ENCODE data around the gene ACTR8.

GRCh38 chr3:53829605-53830004 is 52.3 kb downstream of the ACTR8 start:
- TF ChIP-seq CTCF (IDR thresholded peaks at IDR 0.05 in 8 of 11, conservative IDR thresholded peaks at IDR 0.05 in 3 of 11) (no peak), POLR2AphosphoS5 (IDR thresholded peaks at IDR 0.05) (no peak)

Data from spleen (tissue), 7 donors.